H1 (cell line): ENCODE measurements around the gene MGAT5B. TPM values are rescaled to one million over a fixed set of nuclear protein-coding genes. Genes with fewer than 3 reads are reported as not detected.

Experiments used
- CTCF ChIA-PET: fragments of 300-600 bp; sonication (Branson Sonifier 250); formaldehyde crosslinking; loops from one replicate; lab custom pipeline; 2021; ENCODE audit not compliant: partially characterized antibody; lab: Charles Lee
- POLR2A ChIA-PET: fragments of 300-600 bp; sonication (Branson Sonifier 250); formaldehyde crosslinking; loops from one replicate; lab custom pipeline; 2021; ENCODE audit warnings: inconsistent platforms; ENCODE audit not compliant: partially characterized antibody; lab: Charles Lee
- DNase-seq, 2 experiments: peaks; one replicate each; pipeline versions ENCODE4 v3.0.0 to v3.0.0-alpha.2; 2010 to 2022; ENCODE audit warnings: low spot score in 2 of 2, low read depth in 1 of 2, mixed read lengths in 1 of 2
- FAIRE-seq: peaks from 2 replicates; lab custom pipeline; 2011; peaks lifted over from hg19 to GRCh38; lab: Jason Lieb, UNC
- H2AFZ ChIP-seq: 2 replicates; pipeline ENCODE4 v1.8.1; 2012; ENCODE audit warnings: low read length, inconsistent platforms
- H2AK5ac ChIP-seq: 2 replicates; pipeline ENCODE4 v1.6.1; 2013; ENCODE audit warnings: low read depth, low read length
- H2BK120ac ChIP-seq: replicated peaks from 2 replicates; pipeline ENCODE3; 2013; ENCODE audit warnings: low read depth, low read length, inconsistent platforms
- H2BK12ac ChIP-seq: 2 replicates; pipeline ENCODE4 v1.6.1; 2013; ENCODE audit warnings: low read depth, low read length
- H2BK15ac ChIP-seq: 2 replicates; pipeline ENCODE4 v1.6.1; 2013; ENCODE audit warnings: low read length
- H2BK20ac ChIP-seq: 2 replicates; pipeline ENCODE4 v1.6.1; 2013; ENCODE audit warnings: low read length
- H2BK5ac ChIP-seq: 2 replicates; pipeline ENCODE4 v1.6.1; 2013; ENCODE audit warnings: low read depth, low read length
- H3K14ac ChIP-seq: 2 replicates; pipeline ENCODE4 v1.6.1; 2013; ENCODE audit warnings: inconsistent platforms; ENCODE audit not compliant: insufficient read length
- H3K18ac ChIP-seq: 2 replicates; pipeline ENCODE4 v1.6.1; 2013; ENCODE audit warnings: low read length; ENCODE audit errors: extremely low read depth
- H3K23ac ChIP-seq: 2 replicates; pipeline ENCODE4 v1.6.1; 2013; ENCODE audit warnings: inconsistent platforms; ENCODE audit not compliant: insufficient read length
- H3K23me2 ChIP-seq: 2 replicates; pipeline ENCODE4 v1.6.1; 2013; ENCODE audit warnings: low read depth, low read length
- H3K27ac ChIP-seq: 2 replicates; pipeline ENCODE4 v1.6.1; 2011; ENCODE audit warnings: low read depth, low read length, inconsistent platforms
- H3K27me3 ChIP-seq, 4 experiments: replicated peaks in 1 of 4; 1 replicate in 1 of 4; 2 replicates in 3 of 4; pipeline versions ENCODE4 v1.6.1 to v1.8.1; 2011 to 2013; ENCODE audit warnings: low read length in 3 of 4, mild to moderate bottlenecking in 3 of 4, inconsistent platforms in 2 of 4, mixed read lengths in 2 of 4, moderate library complexity in 1 of 4; ENCODE audit not compliant: control insufficient read depth in 3 of 4, insufficient read depth in 3 of 4; ENCODE audit errors: extremely low read depth in 1 of 4
- H3K36me3 ChIP-seq, 4 experiments: 2 replicates each; pipeline versions ENCODE4 v1.6.1 to v1.8.1; 2011 to 2013; ENCODE audit warnings: mild to moderate bottlenecking in 4 of 4, low read length in 3 of 4, moderate library complexity in 2 of 4, control low read depth in 1 of 4, inconsistent platforms in 1 of 4; ENCODE audit not compliant: insufficient read depth in 4 of 4, control insufficient read depth in 2 of 4
- H3K4ac ChIP-seq: replicated peaks from 2 replicates; pipeline ENCODE3; 2013; ENCODE audit warnings: low read length, low read depth, mixed read lengths, inconsistent platforms; ENCODE audit not compliant: insufficient read length
- H3K4me1 ChIP-seq, 4 experiments: replicated peaks in 1 of 4; 1 replicate in 1 of 4; 2 replicates in 3 of 4; pipeline versions ENCODE4 v1.6.1 to v1.8.1; 2011 to 2013; ENCODE audit warnings: low read length in 3 of 4, inconsistent platforms in 2 of 4, mixed read lengths in 1 of 4; ENCODE audit not compliant: insufficient read depth in 4 of 4, control insufficient read depth in 3 of 4
- H3K4me2 ChIP-seq, 2 experiments: 2 replicates each; pipeline versions ENCODE4 v1.6.1 to v1.8.1; 2011 to 2013; ENCODE audit warnings: low read depth in 2 of 2, low read length in 2 of 2, control low read depth in 1 of 2, inconsistent platforms in 1 of 2, mild to moderate bottlenecking in 1 of 2; ENCODE audit not compliant: insufficient read depth in 1 of 2
- H3K4me3 ChIP-seq, 4 experiments: fragments of 200-600, 300-600 bp in 1 of 4; sonication (generic), shearing (Covaris generic), sonication (Bioruptor Twin) in 1 of 4; 2 replicates each; pipeline versions ENCODE4 v1.5.1 to v1.8.1; 2011 to 2016; ENCODE audit warnings: low read length in 4 of 4, low read depth in 3 of 4, control low read depth in 2 of 4, inconsistent platforms in 2 of 4, mild to moderate bottlenecking in 2 of 4, mixed read lengths in 1 of 4, moderate library complexity in 1 of 4; ENCODE audit not compliant: insufficient read depth in 2 of 4; ENCODE audit errors: extremely low read depth in 1 of 4
- H3K56ac ChIP-seq: replicated peaks from 2 replicates; pipeline ENCODE3; 2013; ENCODE audit warnings: low read depth, mild to moderate bottlenecking, mixed read lengths, low read length, inconsistent platforms; ENCODE audit not compliant: insufficient read length
- H3K79me1 ChIP-seq: 2 replicates; pipeline ENCODE4 v1.6.1; 2013; ENCODE audit warnings: low read depth, low read length, control low read depth
- H3K79me2 ChIP-seq, 2 experiments: 2 replicates each; pipeline versions ENCODE4 v1.6.1 to v1.8.1; 2012 to 2013; ENCODE audit warnings: low read length in 2 of 2, mild to moderate bottlenecking in 2 of 2, inconsistent platforms in 1 of 2; ENCODE audit not compliant: insufficient read depth in 2 of 2, control insufficient read depth in 1 of 2
- H3K9ac ChIP-seq, 4 experiments: replicated peaks in 1 of 4; 1 replicate in 1 of 4; 2 replicates in 3 of 4; pipeline versions ENCODE4 v1.6.1 to v1.8.1; 2011 to 2013; ENCODE audit warnings: low read depth in 3 of 4, low read length in 3 of 4, control low read depth in 2 of 4, mild to moderate bottlenecking in 2 of 4, moderate library complexity in 2 of 4, inconsistent platforms in 1 of 4; ENCODE audit errors: extremely low read depth in 1 of 4
- H3K9me3 ChIP-seq, 2 experiments: 2 replicates each; pipeline versions ENCODE4 v1.6.1 to v1.8.1; 2012 to 2013; ENCODE audit warnings: mild to moderate bottlenecking in 2 of 2, moderate library complexity in 2 of 2, control low read depth in 1 of 2, inconsistent platforms in 1 of 2, low read depth in 1 of 2, low read length in 1 of 2, mixed read lengths in 1 of 2; ENCODE audit not compliant: insufficient read depth in 2 of 2
- H4K20me1 ChIP-seq, 2 experiments: replicated peaks in 1 of 2; 2 replicates each; pipeline versions ENCODE3 to v1.8.1; 2011 to 2013; ENCODE audit warnings: inconsistent platforms in 2 of 2, low read length in 2 of 2, mild to moderate bottlenecking in 1 of 2; ENCODE audit not compliant: insufficient read depth in 2 of 2, control insufficient read depth in 1 of 2
- H4K5ac ChIP-seq: 2 replicates; pipeline ENCODE4 v1.6.1; 2013; ENCODE audit warnings: low read length, low read depth, mixed read lengths, inconsistent platforms; ENCODE audit not compliant: insufficient read length
- H4K8ac ChIP-seq: 2 replicates; pipeline ENCODE4 v1.8.0; 2013; ENCODE audit warnings: mild to moderate bottlenecking, moderate library complexity, low read length, inconsistent platforms; ENCODE audit not compliant: insufficient read depth; ENCODE audit errors: extremely low read depth
- H4K91ac ChIP-seq: replicated peaks from 2 replicates; pipeline ENCODE3; 2013; ENCODE audit warnings: low read length, mixed read lengths, inconsistent platforms; ENCODE audit not compliant: insufficient read length
- ASH2L ChIP-seq: fragments of 200-600, 300-600 bp; sonication (generic); IDR thresholded peaks from one replicate; pipeline ENCODE4 v1.7.1; 2017; ENCODE audit warnings: low read length
- E2F6 ChIP-seq: IDR thresholded peaks from 2 replicates; pipeline ENCODE4 v1.6.1; 2012; ENCODE audit warnings: inconsistent platforms
- KDM4A ChIP-seq: IDR thresholded peaks from one replicate; pipeline ENCODE4 v1.7.1; 2012; ENCODE audit warnings: low read depth, mild to moderate bottlenecking, moderate library complexity, low read length, inconsistent platforms; ENCODE audit not compliant: severe bottlenecking
- NRF1 ChIP-seq: IDR thresholded peaks from 2 replicates; pipeline ENCODE4 v1.6.1; 2011; ENCODE audit warnings: mild to moderate bottlenecking, low read depth, low read length, improper control_type of control experiment
- PHF8 ChIP-seq: fragments of 200-600 bp; sonication (generic); conservative IDR thresholded peaks from 2 replicates; pipeline ENCODE4 v1.7.1; 2012; ENCODE audit warnings: low read depth, mild to moderate bottlenecking, inconsistent platforms, low read length, moderate library complexity
- POLR2AphosphoS5 ChIP-seq: IDR thresholded peaks from 2 replicates; pipeline ENCODE4 v1.6.1; 2011; ENCODE audit warnings: low read depth, low read length
- SAP30 ChIP-seq: fragments of 300-600 bp; sonication (generic); IDR thresholded peaks from 2 replicates; pipeline ENCODE4 v1.7.1; 2012; ENCODE audit warnings: low read length, moderate library complexity, mild to moderate bottlenecking, inconsistent platforms; ENCODE audit not compliant: insufficient read depth, insufficient replicate concordance
- SIRT6 ChIP-seq: IDR thresholded peaks from one replicate; pipeline ENCODE4 v1.7.1; 2012; ENCODE audit warnings: low read length, inconsistent platforms
- SP4 ChIP-seq: IDR thresholded peaks from 2 replicates; pipeline ENCODE4 v1.6.1; 2012; ENCODE audit warnings: low read length, inconsistent platforms
- YY1 ChIP-seq: IDR thresholded peaks from 2 replicates; pipeline ENCODE4 v1.6.1; 2011; ENCODE audit warnings: low read depth, mild to moderate bottlenecking, low read length
- WGBS, 2 experiments: shearing (Covaris generic) in 1 of 2; methylation state at CpG; one replicate each; pipeline versions ENCODE4 v1.1.6 to v1.1.7; 2013 to 2015; ENCODE audit warnings: low lambda C conversion rate in 2 of 2, mixed read lengths in 2 of 2, inconsistent platforms in 1 of 2, low coverage in 1 of 2, missing lambda C conversion rate in 1 of 2; ENCODE audit not compliant: insufficient replicate concordance in 2 of 2, insufficient coverage in 1 of 2, insufficient read length in 1 of 2; ENCODE audit errors: extremely low coverage in 1 of 2, missing lambda C conversion rate in 1 of 2; 5-methylcytosine and 5-hydroxymethylcytosine counted together
- polyA plus RNA-seq, 7 experiments: library from polyadenylated mRNA; depleted of rRNA in 3 of 7; stranded (reverse) in 5 of 7; unstranded in 2 of 7; fragments of >200 nt in 5 of 7; fragments of 200-250 nt in 2 of 7; gene quantifications; 1 replicate in 5 of 7; 2 replicates in 1 of 7; 4 replicates in 1 of 7; pipeline versions ENCODE4 v1.2.1 to v1.2.3, GENCODE V29; 2011 to 2013; ENCODE audit warnings: missing spikeins in 2 of 7, mixed read lengths in 2 of 7
- total RNA-seq: library from RNA; stranded (reverse); fragmentation: NEBNext Ultra II Directional; extraction: Animal tissue kit (Norgen Biotek cat#: 25700); gene quantifications from 2 replicates; pipeline ENCODE4 v1.2.1, GENCODE V29; 2021

MGAT5B gene
- total and polyA plus RNA-seq, 2 of the 8 experiments (the other 6 are each of a cell fraction or from before 2014, with no cell fraction given): 7.9 to 8.2 TPM

- FAIRE-seq: no peak
- POLR2A ChIA-PET: no interaction called here
- no peak overlapping the region for H2AFZ ChIP-seq
- H3K4me3 ChIP-seq: no peak overlapping the region
- TF ChIP-seq POLR2AphosphoS5 (no peak), SP4 (no peak), KDM4A (no peak), PHF8 (no peak), ASH2L (no peak), E2F6 (no peak), SIRT6 (no peak), YY1 (no peak), NRF1 (no peak), SAP30 (no peak)
- peaks cover 14% of the 10 kb centered on the region; the same call in 1 of the 2 replicates for H3K23me2 ChIP-seq
- H3K56ac ChIP-seq: no peak overlapping the region
- H3K9ac ChIP-seq: no peak overlapping the region
- 0 out of 2 replicates have a peak overlapping the region, but pooled peaks have one; percentile 72 for H2BK15ac ChIP-seq
- no peak overlapping the region for H4K91ac ChIP-seq
- peak overlapping the region; percentile 75; the same call in 1 of the 2 replicates for H2BK12ac ChIP-seq
- CTCF ChIA-PET: interaction anchor here (1.4 kb wide), 1 partner anchor 211 kb away, joined by 4 read pairs; no protein-coding TSS in a partner anchor
- H3K27ac ChIP-seq: no peak overlapping the region
- peak overlapping the region; percentile 38; the same call in 1 of the 2 replicates for H4K8ac ChIP-seq
- 93% methylated on average over 8 of the region's 8 CpGs; no CpG with 5 or more reads in 1 of the 2 experiments for WGBS, 2 experiments
- no peak overlapping the region for H3K4ac ChIP-seq
- no peaks in the 10 kb centered on the region for H3K36me3 ChIP-seq
- DNase-seq: no peak
- H3K9me3 ChIP-seq: no peaks in the 10 kb centered on the region
- H4K20me1 ChIP-seq: no peaks in the 10 kb centered on the region
- H2BK5ac ChIP-seq: no peak overlapping the region
- no peak overlapping the region for H3K23ac ChIP-seq
- no peak overlapping the region for H2BK120ac ChIP-seq
- 0 out of 2 replicates have a peak overlapping the region, but pooled peaks have one; percentile 18 for H2BK20ac ChIP-seq
- H3K27me3 ChIP-seq: peaks cover 0 to 11% (median 9%) of the 10 kb centered on the region in 4 experiments; a peak in 5 of 7 replicates
- no peaks in the 10 kb centered on the region for H3K79me1 ChIP-seq
- H3K79me2 ChIP-seq: no peaks in the 10 kb centered on the region
- H4K5ac ChIP-seq: no peak overlapping the region
- no peak overlapping the region for H2AK5ac ChIP-seq
- peaks cover 3 to 17% (median 7%) of the 10 kb centered on the region in 4 experiments for H3K4me1 ChIP-seq
- no peak overlapping the region for H3K14ac ChIP-seq
- H3K4me2 ChIP-seq: no peak overlapping the region
- 0 out of 2 replicates have a peak overlapping the region, but pooled peaks have one; percentile 48 for H3K18ac ChIP-seq
These were observed 23.4 kb upstream of the MGAT5B start for GRCh38 chr17:76844846-76845245.
